HG03045 (cell line): ENCODE data around the gene RIOK1.
"Not testable (repeated sequence)": the region's sequence is repeated elsewhere in the genome, so short reads cannot be mapped to it uniquely, and the experiment has no call there.

ENCODE experiments used
- ATAC-seq: cut with Tn5 transposase; IDR thresholded peaks from one replicate; pipeline ENCODE4 v1.9.1; 2021; ENCODE audit warnings: mild to moderate bottlenecking, moderate library complexity; ENCODE audit not compliant: unreplicated experiment

RIOK1 gene

GRCh38 chr6:7389451-7390225 lies at the start of gene RIOK1, which contains the start of gene CAGE1:
Gene RIOK1, plus strand, starts transcription at chr6:7389808. Its CDS starts 195 bp downstream, at chr6:7390003.
Gene CAGE1, minus strand, starts transcription at chr6:7389742. Its CDS starts 2,569 bp downstream, at chr6:7387173.
- ATAC-seq = peak; percentile 98

GRCh38 chr6:7341271-7341670 lies 48.3 kb upstream of the RIOK1 start:
- ATAC-seq = no peak

- no peak for ATAC-seq
Observed at GRCh38 chr6:7341989-7342742, 47.4 kb upstream of the RIOK1 start.

GRCh38 chr6:7343546-7344475 lies 45.8 kb upstream of the RIOK1 start:
- ATAC-seq = no peak

- ATAC-seq = not testable (repeated sequence)
Observed at GRCh38 chr6:7344773-7345450, 44.7 kb upstream of the RIOK1 start.

GRCh38 chr6:7347551-7347997 lies 42.0 kb upstream of the RIOK1 start:
- not testable (repeated sequence) for ATAC-seq

GRCh38 chr6:7350591-7350990 lies 39.0 kb upstream of the RIOK1 start:
- not testable (repeated sequence) for ATAC-seq

- not testable (repeated sequence) for ATAC-seq
Observed at GRCh38 chr6:7351916-7352315, 37.7 kb upstream of the RIOK1 start.

GRCh38 chr6:7367408-7367807 lies 22.2 kb upstream of the RIOK1 start:
- no peak for ATAC-seq

- ATAC-seq = no peak
Observed at GRCh38 chr6:7373739-7374138, 15.9 kb upstream of the RIOK1 start.

GRCh38 chr6:7377961-7378360 lies 11.6 kb upstream of the RIOK1 start:
- ATAC-seq = no peak

GRCh38 chr6:7378740-7379139 lies 10.9 kb upstream of the RIOK1 start:
- no peak for ATAC-seq

- no peak for ATAC-seq
Observed at GRCh38 chr6:7381092-7381491, 8.5 kb upstream of the RIOK1 start.

- ATAC-seq = no peak
Observed at GRCh38 chr6:7389162-7389450, 502 bp upstream of the RIOK1 start.

GRCh38 chr6:7390226-7390878 lies 744 bp downstream of the RIOK1 start:
- ATAC-seq = peak; percentile 4

GRCh38 chr6:7391151-7391550 lies 1.5 kb downstream of the RIOK1 start:
- no peak for ATAC-seq

GRCh38 chr6:7392402-7392801 lies 2.8 kb downstream of the RIOK1 start:
- no peak for ATAC-seq

GRCh38 chr6:7401075-7401474 lies 11.5 kb downstream of the RIOK1 start:
- ATAC-seq = no peak

GRCh38 chr6:7402716-7403115 lies 13.1 kb downstream of the RIOK1 start:
- no peak for ATAC-seq

- no peak for ATAC-seq
Observed at GRCh38 chr6:7404546-7404945, 14.9 kb downstream of the RIOK1 start.
